Esophagus muscularis mucosa (tissue), 3 donors: ENCODE measurements around the gene AQP7.

Experiments
- POLR2A ChIP-seq: fragments of 450-650 bp; IDR thresholded peaks from one replicate; pipeline ENCODE4 v1.6.1; 2017; ENCODE audit warnings: antibody characterized with exemption, moderate library complexity, mild to moderate bottlenecking, low read depth
- TF ChIP-seq, protein P1 (sequence below), 3 experiments: fragments of 200-600 bp in 2 of 3; fragments of 450-650 bp in 1 of 3; sonication (generic) in 2 of 3; IDR thresholded peaks; one replicate each; pipeline ENCODE4 v1.5.1; 2017 to 2019; ENCODE audit warnings: antibody characterized with exemption in 3 of 3, mild to moderate bottlenecking in 2 of 3, moderate library complexity in 1 of 3

DNA sequence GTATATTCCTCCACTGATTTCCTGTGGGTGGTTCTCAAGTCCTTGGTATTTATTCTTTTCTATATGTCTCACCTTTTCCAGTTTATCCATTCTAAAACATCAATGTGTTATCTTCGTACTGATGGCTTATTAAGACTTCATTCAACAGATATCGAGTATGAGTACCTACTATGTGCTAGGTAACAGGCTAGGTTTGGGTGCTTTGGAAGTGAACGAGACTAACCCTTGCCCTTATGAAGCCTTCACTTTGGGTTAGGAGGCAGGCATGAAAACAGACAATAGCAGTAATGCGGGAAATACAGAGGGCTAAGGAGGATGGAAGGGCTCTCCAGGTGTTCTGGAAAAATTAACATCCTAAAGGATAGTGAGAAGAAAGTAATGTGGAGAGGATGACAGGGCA, 53.4 kb downstream of the AQP7 start:
- TF ChIP-seq, protein P1, sequence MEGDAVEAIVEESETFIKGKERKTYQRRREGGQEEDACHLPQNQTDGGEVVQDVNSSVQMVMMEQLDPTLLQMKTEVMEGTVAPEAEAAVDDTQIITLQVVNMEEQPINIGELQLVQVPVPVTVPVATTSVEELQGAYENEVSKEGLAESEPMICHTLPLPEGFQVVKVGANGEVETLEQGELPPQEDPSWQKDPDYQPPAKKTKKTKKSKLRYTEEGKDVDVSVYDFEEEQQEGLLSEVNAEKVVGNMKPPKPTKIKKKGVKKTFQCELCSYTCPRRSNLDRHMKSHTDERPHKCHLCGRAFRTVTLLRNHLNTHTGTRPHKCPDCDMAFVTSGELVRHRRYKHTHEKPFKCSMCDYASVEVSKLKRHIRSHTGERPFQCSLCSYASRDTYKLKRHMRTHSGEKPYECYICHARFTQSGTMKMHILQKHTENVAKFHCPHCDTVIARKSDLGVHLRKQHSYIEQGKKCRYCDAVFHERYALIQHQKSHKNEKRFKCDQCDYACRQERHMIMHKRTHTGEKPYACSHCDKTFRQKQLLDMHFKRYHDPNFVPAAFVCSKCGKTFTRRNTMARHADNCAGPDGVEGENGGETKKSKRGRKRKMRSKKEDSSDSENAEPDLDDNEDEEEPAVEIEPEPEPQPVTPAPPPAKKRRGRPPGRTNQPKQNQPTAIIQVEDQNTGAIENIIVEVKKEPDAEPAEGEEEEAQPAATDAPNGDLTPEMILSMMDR (IDR thresholded peaks at IDR 0.05), result no peak
- TF ChIP-seq POLR2A, result no peak
